HG02981 (cell line): ENCODE measurements around the gene ZSCAN26.
"Not testable (repeated sequence)": the region's sequence is repeated elsewhere in the genome, so short reads cannot be mapped to it uniquely, and the experiment has no call there.

Source experiments
- ATAC-seq: cut with Tn5 transposase; IDR thresholded peaks from one replicate; pipeline ENCODE4 v1.9.1; 2021; ENCODE audit warnings: mild to moderate bottlenecking, moderate library complexity; ENCODE audit not compliant: unreplicated experiment

The ZSCAN26 gene

DNA sequence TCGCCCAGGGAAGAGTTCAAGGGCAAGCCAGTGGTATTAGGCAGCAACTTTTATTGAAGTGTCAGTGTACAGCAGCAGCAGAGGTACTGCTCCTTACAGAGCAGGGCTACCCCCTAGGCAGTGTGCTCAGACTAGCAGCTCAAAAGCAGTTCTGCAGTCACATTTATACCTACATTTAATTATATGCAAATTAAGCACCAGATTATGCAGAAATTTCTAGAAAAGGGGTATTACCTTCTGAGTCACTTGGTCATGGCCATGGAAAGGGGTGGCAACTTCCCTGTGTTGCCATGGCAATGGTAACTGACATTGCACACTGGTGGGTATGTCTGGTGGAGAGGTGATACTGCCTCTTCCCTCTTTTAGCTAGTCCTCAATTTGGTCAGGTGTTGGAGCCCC, 12.8 kb upstream of the ZSCAN26 start:
- ATAC-seq, result no peak

DNA sequence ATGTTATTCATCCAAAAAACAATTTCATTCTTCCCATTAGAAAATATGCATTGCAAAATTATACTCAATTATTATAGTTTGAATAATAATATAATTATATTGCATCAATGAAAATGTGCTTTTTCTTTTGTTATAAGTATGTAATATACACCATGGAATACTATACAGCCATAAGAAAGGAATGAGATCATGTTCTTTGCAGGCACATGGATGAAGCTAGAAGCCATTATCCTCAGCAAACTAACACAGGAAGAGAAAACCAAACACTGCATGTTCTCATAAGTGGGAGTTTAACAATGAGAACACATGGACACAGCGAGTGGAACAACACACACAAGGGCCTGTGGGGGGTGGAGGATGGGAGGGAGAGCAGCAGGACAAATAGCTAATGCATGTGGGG, 9.9 kb upstream of the ZSCAN26 start:
- no peak for ATAC-seq

DNA sequence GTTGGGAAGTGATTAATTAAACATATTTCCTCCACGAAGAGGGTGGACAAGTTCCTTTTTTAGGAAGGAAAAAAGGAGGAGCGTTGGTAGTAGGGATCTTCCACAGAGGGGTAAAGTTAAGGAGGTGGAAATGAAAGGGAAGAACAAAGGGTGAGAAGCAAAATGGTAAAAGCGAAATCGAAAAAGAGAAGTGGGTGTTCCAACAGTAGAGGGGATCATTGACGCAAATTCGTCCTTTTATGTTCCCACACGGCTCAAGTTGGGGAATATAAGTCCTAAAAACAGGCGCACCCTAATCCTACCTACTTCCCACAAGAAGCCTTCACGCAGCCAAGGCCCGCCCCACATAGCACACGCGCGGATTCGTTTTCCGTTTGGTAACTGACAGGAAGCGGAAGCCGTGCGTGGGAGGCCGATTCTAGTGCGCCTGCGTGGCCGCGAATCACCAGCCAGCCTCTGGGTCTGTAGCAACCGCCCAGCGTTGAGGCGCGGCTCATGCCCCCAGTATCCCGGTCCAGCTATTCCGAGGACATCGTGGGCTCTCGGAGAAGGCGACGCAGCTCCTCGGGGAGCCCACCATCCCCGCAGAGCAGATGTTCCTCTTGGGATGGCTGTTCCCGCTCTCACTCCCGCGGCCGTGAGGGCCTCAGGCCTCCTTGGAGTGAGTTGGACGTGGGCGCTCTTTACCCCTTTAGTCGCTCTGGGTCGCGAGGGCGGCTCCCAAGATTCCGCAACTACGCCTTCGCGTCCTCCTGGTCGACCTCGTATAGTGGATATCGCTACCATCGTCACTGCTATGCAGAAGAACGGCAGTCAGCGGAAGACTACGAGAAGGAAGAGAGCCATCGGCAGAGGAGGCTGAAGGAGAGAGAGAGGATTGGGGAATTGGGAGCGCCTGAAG, 7.8 kb upstream of the ZSCAN26 start, which contains the start of gene NKAPL:
NKAPL (plus strand) TSS at position 421 of the 901 bp plus-strand sequence; CDS start at position 496, 75 bp downstream.
- ATAC-seq, result no peak

DNA sequence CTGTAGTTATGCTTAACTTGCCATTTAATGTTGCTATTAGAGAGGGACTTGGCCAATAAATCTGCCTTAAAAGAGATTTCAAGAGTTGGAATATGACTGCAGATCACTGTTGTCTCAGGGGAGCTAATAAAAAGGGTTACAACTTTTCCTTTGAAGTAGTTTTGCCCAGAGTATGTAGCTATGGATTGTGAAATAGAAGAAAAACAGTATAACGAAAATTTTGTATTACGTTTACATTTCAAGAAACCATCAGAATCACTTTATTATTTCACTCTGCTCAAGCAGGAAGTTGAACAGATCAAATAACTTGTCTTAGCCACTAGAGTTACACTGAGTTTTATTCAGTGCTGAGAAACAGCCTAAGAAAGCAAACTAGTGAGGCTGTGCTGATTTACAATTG, 3.0 kb upstream of the ZSCAN26 start:
- ATAC-seq, result no peak

DNA sequence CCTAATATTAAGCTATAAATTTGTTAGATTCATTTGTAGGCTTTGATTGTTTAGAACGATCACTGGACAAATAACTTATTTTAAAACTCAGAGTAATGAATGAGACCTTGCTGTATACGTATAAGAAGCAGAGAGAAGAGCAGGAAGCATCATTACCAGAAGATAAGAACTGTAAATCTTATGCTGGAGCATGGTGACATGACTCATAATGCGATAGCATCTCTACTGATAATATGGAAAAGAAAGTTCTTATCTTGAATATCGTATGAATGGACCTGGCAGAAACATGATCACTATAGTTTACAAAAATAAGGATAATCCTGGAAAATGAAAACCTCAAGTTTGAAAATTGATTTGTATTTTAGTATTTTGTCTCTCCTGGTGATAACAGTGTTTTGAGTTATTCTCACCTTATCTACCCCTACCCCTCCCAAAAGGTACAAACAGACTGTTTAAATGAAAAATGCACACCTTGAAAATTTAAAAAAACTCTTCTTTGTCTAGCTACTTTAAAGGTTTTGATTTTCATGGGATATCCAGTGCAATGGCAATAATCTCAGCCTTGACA, 2.0 kb upstream of the ZSCAN26 start:
- ATAC-seq, result no peak

DNA sequence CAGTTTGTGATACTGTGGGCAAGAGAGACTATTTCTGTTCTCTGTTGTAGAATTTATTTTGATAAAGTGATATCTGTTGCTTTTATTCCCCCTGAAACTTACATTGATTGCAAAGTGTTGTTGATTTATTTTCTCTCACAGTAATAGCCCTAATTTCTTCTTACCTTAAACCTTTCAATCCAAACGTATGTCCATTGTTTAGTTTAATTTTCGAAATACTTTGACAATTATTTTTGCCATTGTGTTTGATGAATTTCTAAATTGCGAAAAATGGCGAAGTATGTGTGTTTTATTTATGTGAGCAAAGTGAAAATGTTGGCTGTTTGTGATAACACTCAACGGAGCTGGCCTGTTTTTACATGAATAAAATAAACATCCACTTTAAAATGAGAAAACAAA, 381 bp upstream of the ZSCAN26 start:
- no peak for ATAC-seq

DNA sequence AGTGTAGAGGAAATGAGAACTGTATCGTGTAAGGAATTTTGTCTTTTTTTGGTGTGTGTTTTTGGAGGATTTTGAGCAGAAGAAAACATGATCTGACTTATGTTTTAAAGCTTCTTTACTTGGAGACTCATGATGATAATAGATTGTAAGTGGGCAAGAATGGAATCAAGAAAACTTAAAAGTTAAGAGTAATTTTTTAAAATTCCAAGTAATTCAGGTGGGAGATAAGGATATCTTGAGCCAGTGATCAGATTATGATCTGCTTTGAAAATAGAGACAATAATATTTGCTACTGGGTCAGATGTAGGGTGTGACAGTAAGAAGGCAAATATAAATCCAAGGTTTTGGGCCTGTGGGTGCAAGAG, 734 bp downstream of the ZSCAN26 start:
- no peak for ATAC-seq

DNA sequence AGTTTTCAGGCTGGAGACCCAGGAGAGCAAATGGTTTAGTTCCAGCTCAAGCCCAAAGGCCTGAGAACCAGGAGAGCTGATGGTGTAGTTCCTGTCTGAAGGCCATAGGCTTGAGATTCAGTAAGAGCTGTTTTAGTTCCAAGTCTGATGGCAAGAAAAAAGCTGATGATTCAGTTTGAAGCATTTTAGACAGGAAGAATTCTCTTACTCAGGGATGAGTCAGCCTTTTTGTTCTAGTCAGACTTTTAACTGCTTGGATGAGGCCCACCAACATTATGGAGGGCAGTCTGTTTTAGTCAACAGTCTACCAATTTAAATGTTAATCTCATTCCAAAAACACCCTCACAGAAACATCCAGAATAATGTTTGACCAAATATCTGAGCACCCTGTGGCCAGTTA, 2.5 kb downstream of the ZSCAN26 start:
- no peak for ATAC-seq

DNA sequence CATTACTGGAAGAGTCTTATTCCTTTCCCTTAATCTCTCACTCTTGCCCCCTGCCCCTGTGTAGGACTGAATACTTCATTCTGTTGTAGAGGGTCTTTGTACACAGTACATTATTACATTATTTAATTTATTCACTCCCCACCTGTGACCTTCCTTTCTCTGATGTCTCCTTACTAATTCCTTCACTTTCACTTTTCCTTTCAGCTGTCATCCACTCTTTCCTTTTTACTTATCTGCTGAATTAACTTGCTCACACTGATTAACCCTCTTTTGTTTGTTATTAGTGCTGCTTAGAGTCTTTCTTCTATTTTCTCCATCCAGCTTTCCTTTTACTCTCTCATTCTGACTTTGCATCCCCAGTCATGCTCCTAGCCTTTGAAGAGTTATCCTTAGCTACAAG, 7.9 kb downstream of the ZSCAN26 start:
- ATAC-seq, result no peak

DNA sequence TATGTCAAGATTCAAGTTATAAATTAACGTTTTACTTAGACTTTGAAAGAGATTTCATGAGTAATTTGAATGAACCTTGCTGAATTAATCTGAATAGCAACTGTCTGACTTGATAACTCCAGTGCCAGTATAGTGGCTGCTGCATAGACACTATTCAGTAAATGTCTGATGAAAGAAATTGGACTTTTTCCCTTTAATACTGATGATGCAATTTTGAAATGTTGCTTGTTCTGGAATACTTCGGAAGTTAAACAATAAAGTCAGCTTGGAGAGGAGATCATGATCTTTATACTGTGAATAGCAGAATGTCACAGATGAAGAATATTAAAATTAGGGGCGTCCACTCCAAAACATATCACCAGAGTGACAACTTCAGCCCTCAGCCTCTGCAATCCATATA, 10.8 kb downstream of the ZSCAN26 start:
- no peak for ATAC-seq

DNA sequence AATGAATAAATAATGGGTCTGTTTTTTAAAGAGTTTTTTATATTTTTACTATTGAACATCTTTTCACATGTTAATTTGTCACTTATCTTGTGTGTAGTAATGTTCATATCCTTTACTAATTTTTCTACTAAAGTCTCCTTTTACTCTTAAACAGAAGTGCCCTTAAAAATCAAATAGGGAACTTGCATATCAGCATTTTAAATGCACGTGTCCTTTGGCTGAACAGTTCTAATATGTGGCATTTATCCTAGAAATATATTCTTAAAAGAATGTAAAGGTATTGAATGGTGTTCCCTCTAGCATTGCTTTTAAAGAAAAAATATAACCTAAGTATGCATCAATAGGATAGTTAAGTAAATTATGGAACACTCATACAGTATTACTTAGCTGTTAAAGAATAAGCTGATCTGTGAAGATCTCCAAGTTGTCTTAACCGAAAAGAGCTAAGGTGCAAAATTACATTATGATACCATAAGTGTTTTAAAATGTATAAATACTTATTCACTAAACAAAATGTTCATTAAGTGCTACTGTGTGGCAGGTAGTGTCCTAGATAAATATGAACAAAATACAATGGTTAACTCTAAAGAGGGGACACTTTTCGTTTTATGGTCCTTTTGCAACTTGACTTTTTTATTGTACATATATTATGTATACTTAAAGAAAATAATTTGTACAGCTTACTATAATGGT, 13.8 kb downstream of the ZSCAN26 start:
- ATAC-seq, result no peak

DNA sequence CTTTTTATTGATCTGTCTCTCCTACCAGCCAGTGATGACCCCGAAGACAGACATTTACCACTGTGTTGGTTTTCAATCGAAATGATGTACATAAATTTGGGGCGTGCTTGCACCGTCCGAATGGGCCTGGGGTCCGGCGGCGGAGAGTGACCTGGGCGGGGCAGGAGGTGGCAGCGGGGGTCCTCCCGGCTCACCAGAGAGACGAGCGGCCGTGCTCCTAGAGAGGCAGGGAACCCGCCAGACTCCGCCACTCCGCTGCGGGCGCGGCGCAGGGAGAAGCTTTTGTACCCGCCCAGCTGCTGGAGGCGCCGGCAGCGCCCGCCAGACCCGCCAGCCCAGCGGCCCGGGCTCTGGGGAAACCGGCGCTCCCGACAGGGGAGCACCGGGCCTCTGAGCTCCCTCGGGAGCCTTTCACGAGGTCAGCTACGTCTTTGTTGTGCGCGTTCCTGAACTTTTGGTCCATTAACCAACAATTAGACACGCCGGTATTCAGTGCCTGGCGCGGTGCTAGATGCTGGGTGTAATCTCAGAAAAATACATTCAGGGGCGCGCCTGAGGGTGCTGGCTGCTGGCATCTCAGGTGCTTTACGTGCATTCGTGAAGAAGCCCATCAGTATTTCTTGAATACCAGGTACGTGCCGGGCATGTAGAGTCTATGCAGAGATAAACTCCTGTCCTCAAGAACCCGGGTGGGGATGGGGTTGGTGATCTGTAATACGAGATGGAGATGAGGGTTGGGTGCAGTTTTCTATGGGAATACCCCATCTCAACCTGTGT, 14.5 kb downstream of the ZSCAN26 start, which contains the start of gene PGBD1:
PGBD1 (plus strand) TSS at position 285 of the 777 bp plus-strand sequence. CDS start 2,242 bp downstream, outside the sequence.
- peak; percentile 79 for ATAC-seq

DNA sequence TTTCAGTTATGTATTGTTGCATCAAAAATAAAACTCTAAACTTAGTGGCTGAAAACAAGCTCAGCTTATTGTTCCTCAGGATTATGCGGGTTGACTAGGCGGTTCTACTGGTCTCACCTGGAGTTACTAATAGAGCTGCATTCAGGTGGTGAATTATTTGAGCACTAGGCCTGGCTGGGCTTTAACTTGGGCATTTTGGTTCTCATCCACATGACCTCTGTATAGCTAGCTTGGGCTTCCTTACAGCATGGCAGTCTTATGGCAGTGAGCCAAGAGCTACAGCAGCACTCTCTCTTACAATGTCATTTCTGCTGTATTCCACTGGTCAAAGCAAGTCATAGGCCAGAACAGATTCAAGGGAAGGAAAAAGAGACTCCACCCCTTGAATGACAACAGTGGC, 16.0 kb downstream of the ZSCAN26 start:
- ATAC-seq, result no peak

DNA sequence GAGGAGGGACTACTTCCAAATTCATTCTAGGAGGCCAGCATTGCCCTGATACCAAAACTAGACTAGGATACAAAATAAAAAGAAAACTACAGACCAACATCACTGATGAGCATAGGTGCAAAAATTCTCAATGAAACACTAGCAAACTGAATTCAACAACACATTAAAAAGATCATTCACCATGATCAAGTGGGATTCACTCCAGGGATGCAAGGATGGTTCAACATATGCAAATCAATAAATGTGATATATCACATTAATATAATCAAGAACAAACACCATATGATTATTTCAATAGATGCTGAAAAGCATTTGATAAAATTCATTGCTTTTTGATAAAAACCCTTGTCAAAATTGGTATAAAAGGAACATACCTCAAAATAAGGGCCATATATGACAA, 24.6 kb downstream of the ZSCAN26 start:
- no peak for ATAC-seq

DNA sequence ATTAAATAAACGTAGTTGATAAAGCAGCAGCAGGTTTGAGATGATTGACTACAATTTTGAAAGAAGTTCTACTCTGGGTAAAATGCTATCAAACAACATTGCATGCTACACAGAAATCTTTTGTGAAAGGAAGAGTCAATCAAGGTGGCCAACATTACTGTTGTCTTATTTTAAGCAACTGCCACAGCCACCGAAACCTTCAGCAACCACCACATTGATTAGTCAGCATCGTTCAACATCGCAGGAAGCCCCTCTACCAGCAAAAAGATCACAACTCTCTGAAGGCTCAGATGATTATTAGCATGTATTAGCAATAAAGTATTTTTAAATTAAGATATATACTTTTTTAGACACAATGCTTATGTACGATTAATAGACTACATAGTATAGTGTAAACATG, 28.4 kb downstream of the ZSCAN26 start:
- no peak for ATAC-seq

DNA sequence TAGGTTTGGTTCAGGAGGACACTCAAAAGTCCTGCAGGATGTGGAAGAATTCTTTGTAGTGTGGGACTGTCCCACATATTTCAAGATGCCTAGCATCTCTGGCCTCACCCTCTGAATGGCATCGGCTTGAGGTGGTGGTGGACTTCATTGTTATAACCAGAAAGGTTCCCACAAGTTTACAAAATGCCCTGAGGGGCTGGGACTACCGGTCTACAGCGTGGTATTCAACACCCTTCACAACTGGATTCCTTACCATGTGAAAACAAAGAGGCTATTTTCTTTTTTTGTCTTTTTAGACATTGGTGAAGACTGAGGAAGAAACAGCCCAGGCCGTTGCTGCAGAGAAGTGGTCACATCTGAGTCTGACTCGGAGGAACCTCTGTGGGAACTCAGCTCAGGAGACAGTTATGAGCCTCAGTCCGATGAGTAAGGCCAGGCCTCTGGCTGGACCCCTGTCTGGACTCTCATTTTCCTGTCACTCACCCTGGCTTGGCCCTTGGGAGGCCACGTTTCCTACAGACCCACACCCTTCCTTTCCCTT, 29.6 kb downstream of the ZSCAN26 start:
- ATAC-seq, result no peak

DNA sequence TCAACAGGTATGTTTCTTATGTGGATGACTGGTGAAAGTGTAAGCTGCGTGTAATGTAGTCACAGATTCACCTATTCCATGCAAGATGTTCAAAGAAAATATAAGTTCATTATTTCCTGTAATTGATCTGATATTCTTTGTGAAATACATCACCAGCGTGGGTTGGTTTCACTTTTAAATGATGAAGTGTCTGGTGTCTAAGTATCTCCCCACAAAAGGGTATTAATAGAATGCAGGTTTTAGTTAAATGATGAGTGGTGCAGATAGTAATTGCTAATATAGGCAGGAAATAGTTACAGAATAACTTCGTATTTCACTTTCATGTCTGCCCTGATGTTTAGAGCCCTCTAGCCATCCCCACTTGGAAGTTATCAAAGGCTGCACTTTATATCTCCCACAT, 36.6 kb downstream of the ZSCAN26 start:
- peak; percentile 92 for ATAC-seq

DNA sequence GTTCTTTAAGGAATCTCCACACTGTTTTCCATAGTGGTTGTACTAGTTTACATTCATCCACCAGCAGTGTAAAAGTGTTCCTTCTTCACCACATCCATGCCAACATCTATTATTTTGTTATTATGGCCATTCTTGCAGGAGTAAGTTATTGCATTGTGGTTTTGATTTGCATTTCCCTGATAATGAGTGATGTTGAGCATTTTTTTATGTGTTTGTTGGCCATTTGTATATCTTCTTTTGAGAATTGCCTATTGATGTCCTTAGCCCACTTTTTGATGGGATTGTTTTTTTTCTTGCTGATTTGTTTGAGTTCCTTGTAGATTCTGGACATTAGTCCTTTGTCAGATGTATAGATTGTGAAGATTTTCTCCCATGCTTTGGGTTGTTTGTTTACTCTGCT, 39.4 kb downstream of the ZSCAN26 start:
- ATAC-seq, result not testable (repeated sequence)

DNA sequence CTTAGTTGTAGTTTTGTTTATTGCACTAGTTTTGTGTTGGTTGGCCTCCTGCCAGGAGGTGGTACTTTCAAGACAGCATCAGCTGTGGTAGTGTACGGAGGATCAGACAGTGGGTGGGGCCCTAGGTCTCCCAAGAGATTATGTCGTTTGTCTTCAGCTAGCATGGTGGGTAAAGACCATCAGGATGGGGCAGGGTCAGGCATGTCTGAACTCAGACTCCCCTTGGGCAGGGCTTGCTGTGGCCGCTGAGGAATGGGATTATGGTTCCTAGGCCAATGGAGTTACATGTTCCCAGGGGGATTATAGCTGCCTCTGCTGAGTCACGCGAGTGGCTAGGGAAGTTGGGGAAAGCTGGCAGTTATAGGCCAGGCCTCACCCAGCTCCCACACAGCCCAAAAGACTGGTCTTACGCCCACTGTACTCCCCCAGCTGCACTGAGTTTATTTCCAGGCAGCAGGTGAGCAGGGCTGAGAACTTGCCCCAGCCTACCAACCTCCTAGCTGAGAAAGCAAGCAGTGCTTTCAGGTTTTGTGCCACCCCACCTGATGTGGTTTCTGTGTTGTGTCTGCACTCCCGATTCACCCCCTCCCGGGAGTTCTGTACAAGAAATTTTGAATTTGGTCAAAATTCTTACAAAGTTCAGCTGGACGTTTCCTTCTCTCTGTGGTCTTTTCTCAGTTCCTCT, 44.3 kb downstream of the ZSCAN26 start:
- ATAC-seq, result no peak

DNA sequence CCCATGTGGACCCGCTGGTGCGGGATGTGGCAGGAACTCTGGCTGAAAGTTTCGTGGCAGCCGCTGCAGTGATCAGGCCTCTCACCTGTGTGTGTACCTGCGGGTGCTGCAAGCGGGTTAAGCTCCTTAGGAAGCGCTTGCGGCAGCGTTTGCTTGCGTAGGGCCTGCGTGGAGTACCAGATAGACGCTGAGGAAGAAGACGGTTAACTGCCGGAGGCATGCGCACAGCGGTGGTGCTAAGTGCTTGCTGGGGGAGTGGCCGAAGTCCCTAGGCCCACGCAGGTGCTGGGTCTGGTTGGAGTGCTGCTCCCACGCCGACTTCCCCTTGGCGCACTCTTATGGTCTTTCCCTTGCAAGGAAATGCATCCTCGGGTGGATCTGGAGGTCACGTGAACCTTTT, 46.0 kb downstream of the ZSCAN26 start:
- no peak for ATAC-seq
